Mucosa of stomach (tissue), 1 donor: ENCODE results near the gene CRTAC1.

ENCODE experiments used
- H3K27me3 ChIP-seq: one replicate; pipeline ENCODE4 v1.7.0; 2013; ENCODE audit warnings: mild to moderate bottlenecking, low read length; ENCODE audit not compliant: control insufficient read depth, insufficient read depth
- H3K36me3 ChIP-seq: one replicate; pipeline ENCODE4 v1.7.0; 2013; ENCODE audit warnings: low read length; ENCODE audit not compliant: control insufficient read depth, insufficient read depth
- H3K4me1 ChIP-seq: one replicate; pipeline ENCODE4 v1.7.0; 2013; ENCODE audit warnings: mild to moderate bottlenecking, low read length; ENCODE audit not compliant: control insufficient read depth, insufficient read depth
- H3K4me3 ChIP-seq: one replicate; pipeline ENCODE4 v1.7.0; 2013; ENCODE audit warnings: low read length
- H3K9ac ChIP-seq: one replicate; pipeline ENCODE4 v1.7.0; 2013; ENCODE audit warnings: mild to moderate bottlenecking, low read length, moderate library complexity
- H3K9me3 ChIP-seq: one replicate; pipeline ENCODE4 v1.7.0; 2013; ENCODE audit warnings: mild to moderate bottlenecking, low read length, moderate library complexity; ENCODE audit not compliant: control insufficient read depth
- donor health status: Pancreatic carcinoma.

CRTAC1 gene

GRCh38 chr10:97868134-97868685, 162.2 kb downstream of the CRTAC1 start:
- peaks cover 13% of the 10 kb centered on the region for H3K4me1 ChIP-seq
- no peaks in the 10 kb centered on the region for H3K9me3 ChIP-seq
- H3K27me3 ChIP-seq = peaks cover 8% of the 10 kb centered on the region
- H3K4me3 ChIP-seq = no peak overlapping the region
- peak overlapping the region; percentile 29 for H3K9ac ChIP-seq
- no peaks in the 10 kb centered on the region for H3K36me3 ChIP-seq

DNA sequence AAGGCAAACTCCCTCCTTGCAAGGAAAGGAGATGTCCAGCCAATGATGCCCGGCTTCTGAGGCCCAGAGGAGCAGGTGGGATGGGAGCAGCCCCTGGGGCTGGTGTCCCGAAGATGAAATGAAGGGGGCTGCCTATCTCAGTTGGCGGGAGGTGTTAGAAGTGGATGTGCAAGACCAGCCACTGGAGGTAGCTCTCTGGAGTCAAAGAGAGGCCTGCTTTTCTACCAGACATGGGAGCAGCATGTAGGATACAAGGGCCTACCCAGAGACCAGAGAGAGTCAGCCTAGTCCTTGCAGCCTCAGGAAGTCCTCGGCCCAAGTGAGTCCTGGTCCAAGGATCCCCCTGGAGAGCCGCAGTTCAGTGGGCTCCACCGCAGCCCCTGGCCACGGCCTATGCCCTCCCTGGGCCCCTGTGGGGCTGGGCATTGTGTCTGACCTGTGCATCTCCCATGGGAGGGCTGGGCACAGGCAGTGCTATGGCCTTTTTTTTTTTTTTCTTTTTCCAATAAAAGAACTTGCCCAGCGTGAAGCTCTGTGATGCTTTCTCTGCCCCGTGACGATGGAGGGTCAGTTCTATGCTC, 163.1 kb downstream of the CRTAC1 start:
- Histone ChIP-seq H3K27me3 (peaks cover 8% of the 10 kb centered on the region), H3K4me3 (no peak overlapping the region), H3K36me3 (no peaks in the 10 kb centered on the region), H3K4me1 (peaks cover 13% of the 10 kb centered on the region), H3K9ac (no peak overlapping the region), H3K9me3 (no peaks in the 10 kb centered on the region)

DNA sequence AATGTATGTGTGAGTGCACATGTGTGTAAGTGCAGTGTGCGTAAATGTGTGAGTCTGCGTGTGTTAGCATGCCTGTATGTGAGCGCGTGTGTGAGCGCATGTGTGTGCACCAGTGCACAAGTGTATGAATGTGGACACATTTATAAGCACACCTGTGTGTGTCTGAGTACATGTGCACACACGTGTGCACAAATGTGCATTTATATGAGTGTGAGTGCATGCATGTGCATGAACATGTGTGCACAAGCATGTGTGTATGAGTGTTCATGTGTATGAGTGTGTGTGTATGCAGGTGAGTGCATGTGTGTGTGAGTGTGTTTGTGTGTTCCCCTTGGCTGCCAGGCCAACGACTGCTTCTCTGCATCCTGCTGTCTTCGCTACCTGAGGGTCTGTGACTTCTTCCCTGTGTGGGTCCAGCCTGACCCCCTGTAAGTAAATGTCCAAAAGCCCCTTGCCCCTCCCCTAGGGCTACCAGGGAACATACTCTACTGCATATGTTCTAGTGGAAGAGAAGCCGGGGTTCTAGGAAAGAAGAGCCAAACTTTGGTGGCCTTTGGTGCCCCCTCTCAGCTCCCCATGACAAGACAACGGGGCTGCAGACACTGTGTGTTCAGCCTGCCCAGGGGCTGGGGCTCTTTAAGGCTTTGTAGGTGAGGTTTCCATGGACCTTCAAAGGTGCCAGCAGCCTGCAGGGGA, 163.7 kb downstream of the CRTAC1 start:
- H3K9me3 ChIP-seq = no peaks in the 10 kb centered on the region
- H3K4me1 ChIP-seq = peaks cover 13% of the 10 kb centered on the region
- no peaks in the 10 kb centered on the region for H3K36me3 ChIP-seq
- H3K27me3 ChIP-seq = peaks cover 8% of the 10 kb centered on the region
- no peak overlapping the region for H3K9ac ChIP-seq
- no peak overlapping the region for H3K4me3 ChIP-seq

- peaks cover 13% of the 10 kb centered on the region for H3K27me3 ChIP-seq
Measured at GRCh38 chr10:97865488-97865887, 164.9 kb downstream of the CRTAC1 start.

GRCh38 chr10:97863808-97864207, 166.6 kb downstream of the CRTAC1 start:
- Histone ChIP-seq H3K9ac (no peak overlapping the region), H3K36me3 (no peaks in the 10 kb centered on the region), H3K9me3 (no peaks in the 10 kb centered on the region), H3K4me3 (no peak overlapping the region), H3K4me1 (peaks cover 2% of the 10 kb centered on the region), H3K27me3 (peaks cover 12% of the 10 kb centered on the region)

More at GRCh38 chr10:97865488-97865887, 164.9 kb downstream of the CRTAC1 start:
- peaks cover 13% of the 10 kb centered on the region for H3K4me1 ChIP-seq
- no peak overlapping the region for H3K4me3 ChIP-seq
- H3K9ac ChIP-seq = no peak overlapping the region
- no peaks in the 10 kb centered on the region for H3K9me3 ChIP-seq
- H3K36me3 ChIP-seq = no peaks in the 10 kb centered on the region

DNA sequence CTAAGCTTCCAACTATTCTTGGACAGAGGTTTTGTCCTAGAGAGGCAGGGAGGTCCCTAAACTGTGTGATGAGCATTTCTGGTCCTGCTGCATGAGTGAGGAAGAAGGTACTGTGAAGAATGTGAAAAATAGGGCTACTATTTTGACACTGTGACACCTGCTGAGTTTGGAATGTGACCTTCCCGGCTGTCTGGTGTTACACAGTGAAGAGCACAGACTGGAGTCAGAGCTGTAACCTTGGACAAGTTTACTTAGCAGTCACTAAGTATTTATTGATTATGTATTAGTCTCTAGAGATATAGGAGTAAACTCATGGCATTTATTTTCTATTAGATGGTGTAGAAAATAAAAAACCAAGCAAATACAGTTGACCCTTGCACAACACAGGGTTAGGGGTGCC, 168.5 kb downstream of the CRTAC1 start:
- H3K9me3 ChIP-seq = no peaks in the 10 kb centered on the region
- H3K27me3 ChIP-seq = peaks cover 12% of the 10 kb centered on the region
- no peak overlapping the region for H3K4me3 ChIP-seq
- H3K36me3 ChIP-seq = no peaks in the 10 kb centered on the region
- no peak overlapping the region for H3K9ac ChIP-seq
- H3K4me1 ChIP-seq = no peaks in the 10 kb centered on the region

- Histone ChIP-seq H3K9ac (no peak overlapping the region), H3K4me1 (no peaks in the 10 kb centered on the region), H3K9me3 (no peaks in the 10 kb centered on the region), H3K4me3 (no peak overlapping the region), H3K27me3 (peaks cover 12% of the 10 kb centered on the region), H3K36me3 (no peaks in the 10 kb centered on the region)
Measured at GRCh38 chr10:97861097-97861750, 169.2 kb downstream of the CRTAC1 start.

- Histone ChIP-seq H3K36me3 (no peaks in the 10 kb centered on the region), H3K27me3 (peaks cover 8% of the 10 kb centered on the region), H3K4me3 (no peak overlapping the region), H3K9ac (no peak overlapping the region), H3K4me1 (no peaks in the 10 kb centered on the region), H3K9me3 (no peaks in the 10 kb centered on the region)
Measured at GRCh38 chr10:97858001-97858439, 172.4 kb downstream of the CRTAC1 start.

GRCh38 chr10:97854743-97855142, 175.7 kb downstream of the CRTAC1 start:
- H3K9me3 ChIP-seq = no peaks in the 10 kb centered on the region
- H3K27me3 ChIP-seq = peaks cover 25% of the 10 kb centered on the region

DNA sequence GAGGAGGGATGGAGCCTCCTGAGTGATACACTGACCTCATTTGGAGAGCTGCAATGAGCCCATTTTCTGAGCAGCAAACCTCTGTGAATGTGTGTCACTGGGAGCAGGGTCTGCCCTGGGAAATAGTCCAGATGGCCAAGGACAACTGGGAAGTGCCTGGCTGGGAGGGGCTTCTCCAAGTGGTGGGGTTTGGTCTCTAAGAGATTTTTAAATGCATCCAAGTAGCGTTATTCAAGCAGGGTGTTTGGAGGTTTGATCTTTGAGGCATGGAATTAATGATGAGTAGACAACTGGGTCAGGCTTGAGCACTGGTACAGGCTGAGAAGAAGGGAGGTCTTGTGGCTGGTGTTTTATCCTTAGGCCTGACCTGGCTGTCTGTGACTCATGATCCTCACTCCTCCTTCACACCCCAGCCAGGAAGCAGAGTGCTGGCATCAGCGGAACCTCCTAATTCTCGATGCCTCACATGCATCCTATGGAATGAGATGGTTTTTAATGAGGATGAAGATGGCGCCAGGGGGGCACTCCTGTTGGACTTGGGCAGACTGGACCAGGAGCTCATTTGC, 177.5 kb downstream of the CRTAC1 start:
- Histone ChIP-seq H3K36me3 (no peaks in the 10 kb centered on the region), H3K4me1 (peaks cover 5% of the 10 kb centered on the region), H3K9me3 (no peaks in the 10 kb centered on the region), H3K4me3 (no peak overlapping the region), H3K9ac (no peak overlapping the region), H3K27me3 (peaks cover 29% of the 10 kb centered on the region)

More at GRCh38 chr10:97854743-97855142, 175.7 kb downstream of the CRTAC1 start:
- Histone ChIP-seq H3K4me3 (no peak overlapping the region), H3K9ac (no peak overlapping the region), H3K4me1 (peaks cover 5% of the 10 kb centered on the region), H3K36me3 (no peaks in the 10 kb centered on the region)

GRCh38 chr10:97852277-97852676, 178.1 kb downstream of the CRTAC1 start:
- Histone ChIP-seq H3K9ac (no peak overlapping the region), H3K36me3 (no peaks in the 10 kb centered on the region), H3K27me3 (peaks cover 29% of the 10 kb centered on the region), H3K4me1 (peaks cover 5% of the 10 kb centered on the region), H3K4me3 (no peak overlapping the region), H3K9me3 (no peaks in the 10 kb centered on the region)
